ENCODE data around the gene SLC38A9. TPM values are rescaled to one million over a fixed set of nuclear protein-coding genes. Genes with fewer than 3 reads are reported as not detected.

Gene SLC38A9
- total and polyA plus RNA-seq, 2 donors (not counting 1 experiment from before 2014, with no cell fraction given) = 23.4 to 36.3 TPM

DNA sequence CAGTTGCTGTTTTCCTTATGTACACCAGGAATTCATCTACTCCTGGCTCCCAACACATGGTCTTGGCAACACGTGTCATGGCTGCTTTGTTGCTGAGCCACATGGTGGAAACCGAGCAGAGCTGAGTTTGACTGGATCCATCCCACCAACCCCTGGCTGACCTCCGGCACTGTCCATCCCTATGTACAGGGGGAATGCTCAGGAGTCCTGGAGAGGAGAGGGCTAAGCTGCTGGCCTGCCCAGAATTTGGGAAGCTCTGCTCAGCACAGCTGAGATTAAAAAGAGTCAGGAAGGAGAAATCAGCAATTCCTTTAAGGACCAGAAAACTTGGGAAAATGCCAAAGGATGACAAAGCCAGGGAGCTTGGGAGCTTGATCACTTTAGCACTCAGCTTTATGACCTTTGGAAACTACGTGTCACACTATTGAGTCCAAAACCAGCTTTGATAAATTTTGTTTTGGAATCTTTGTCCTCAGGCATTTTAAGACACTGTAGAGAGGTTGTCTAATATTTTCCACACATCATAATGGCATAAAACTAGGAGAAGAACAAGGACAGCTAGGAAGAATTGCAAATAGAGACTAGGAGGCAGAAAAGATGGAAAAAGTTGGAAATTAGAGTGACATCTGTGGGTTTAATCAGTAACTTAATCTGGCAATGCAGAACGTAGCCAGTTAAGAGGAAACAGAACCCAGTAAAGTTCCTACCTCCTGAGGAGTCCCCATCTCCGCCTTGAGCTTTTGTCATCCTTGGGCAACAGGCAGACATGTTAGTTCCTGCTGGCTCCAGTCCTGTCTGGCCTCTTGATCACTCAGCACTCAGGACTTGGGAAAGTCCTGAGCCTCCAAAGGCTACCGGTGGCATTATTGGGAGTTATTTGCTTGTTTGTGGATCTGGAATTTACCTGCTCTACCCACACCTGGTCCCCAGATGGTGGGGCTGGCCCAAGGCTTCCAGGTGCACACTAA lies 114.8 kb downstream of the SLC38A9 start:
- H3K36me3 ChIP-seq (replicated peaks in 1 of 2; ENCODE audit: control extremely low read depth in 1 of 2, control insufficient read depth in 1 of 2, extremely low read depth in 1 of 2, insufficient read depth in 2 of 2, low read length in 1 of 2) = no peaks in the 10 kb centered on the region
- H4K20me1 ChIP-seq (ENCODE audit: control insufficient read depth, insufficient read depth, low read length, poor library complexity, severe bottlenecking) = no peaks in the 10 kb centered on the region
- no peak overlapping the region for H3K9ac ChIP-seq (ENCODE audit: low read length)
- intact Hi-C loops (cut with micrococcal nuclease) = no loop called here
- H3K9me3 Mint-ChIP-seq (ENCODE audit: insufficient read depth) = no peaks in the 10 kb centered on the region
- H3K4me3 ChIP-seq (ENCODE audit: control extremely low read depth in 1 of 5, extremely low read depth in 1 of 5, insufficient read depth in 1 of 5, low read depth in 2 of 5, low read length in 4 of 5) = no peak overlapping the region
- WGBS (ENCODE audit: insufficient coverage) = 95% methylated on average over 4 of the region's 7 CpGs
- H3K4me2 ChIP-seq (replicated peaks; ENCODE audit: low read depth, low read length, poor library complexity, severe bottlenecking) = no peak overlapping the region
- H2AFZ ChIP-seq (ENCODE audit: insufficient read depth, low read depth, low read length, poor library complexity, severe bottlenecking) = no peak overlapping the region
- no peak for TF ChIP-seq EZH2 (IDR thresholded peaks at IDR 0.05; ENCODE audit: borderline replicate concordance, insufficient read depth, low read depth, low read length, poor library complexity, severe bottlenecking)
- TF ChIP-seq, protein P1, sequence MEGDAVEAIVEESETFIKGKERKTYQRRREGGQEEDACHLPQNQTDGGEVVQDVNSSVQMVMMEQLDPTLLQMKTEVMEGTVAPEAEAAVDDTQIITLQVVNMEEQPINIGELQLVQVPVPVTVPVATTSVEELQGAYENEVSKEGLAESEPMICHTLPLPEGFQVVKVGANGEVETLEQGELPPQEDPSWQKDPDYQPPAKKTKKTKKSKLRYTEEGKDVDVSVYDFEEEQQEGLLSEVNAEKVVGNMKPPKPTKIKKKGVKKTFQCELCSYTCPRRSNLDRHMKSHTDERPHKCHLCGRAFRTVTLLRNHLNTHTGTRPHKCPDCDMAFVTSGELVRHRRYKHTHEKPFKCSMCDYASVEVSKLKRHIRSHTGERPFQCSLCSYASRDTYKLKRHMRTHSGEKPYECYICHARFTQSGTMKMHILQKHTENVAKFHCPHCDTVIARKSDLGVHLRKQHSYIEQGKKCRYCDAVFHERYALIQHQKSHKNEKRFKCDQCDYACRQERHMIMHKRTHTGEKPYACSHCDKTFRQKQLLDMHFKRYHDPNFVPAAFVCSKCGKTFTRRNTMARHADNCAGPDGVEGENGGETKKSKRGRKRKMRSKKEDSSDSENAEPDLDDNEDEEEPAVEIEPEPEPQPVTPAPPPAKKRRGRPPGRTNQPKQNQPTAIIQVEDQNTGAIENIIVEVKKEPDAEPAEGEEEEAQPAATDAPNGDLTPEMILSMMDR (IDR thresholded peaks at IDR 0.05) = no peak
- ATAC-seq (ENCODE audit: low read depth) = no peak
- POLR2A ChIA-PET = no interaction called here
- H3K4me3 Mint-ChIP-seq = no peak overlapping the region
- H3K27me3 ChIP-seq (replicated peaks in 1 of 4; ENCODE audit: control extremely low read depth in 1 of 4, control insufficient read depth in 3 of 4, insufficient read depth in 4 of 4, low read length in 3 of 4) = no peaks in the 10 kb centered on the region
- peaks cover 13 to 15% of the 10 kb centered on the region in 2 donors for H3K4me1 ChIP-seq (ENCODE audit: control insufficient read depth in 2 of 2, insufficient read depth in 2 of 2, low read length in 2 of 2)
- no peaks in the 10 kb centered on the region for H3K79me2 ChIP-seq (ENCODE audit: control insufficient read depth, insufficient read depth, low read length)
- peaks cover 14% of the 10 kb centered on the region for H3K4me1 Mint-ChIP-seq
- peaks cover 2% of the 10 kb centered on the region for H3K27me3 Mint-ChIP-seq
- no peak overlapping the region for H3K27ac Mint-ChIP-seq
- no peaks in the 10 kb centered on the region for H3K9me3 ChIP-seq (ENCODE audit: control extremely low read depth in 1 of 3, control insufficient read depth in 2 of 3, insufficient read depth in 1 of 3, low read length in 2 of 3)
- H3K27ac ChIP-seq (ENCODE audit: low read length in 2 of 2) = no peak overlapping the region
- DNase-seq = no peak
- CTCF ChIA-PET = no interaction called here

DNA sequence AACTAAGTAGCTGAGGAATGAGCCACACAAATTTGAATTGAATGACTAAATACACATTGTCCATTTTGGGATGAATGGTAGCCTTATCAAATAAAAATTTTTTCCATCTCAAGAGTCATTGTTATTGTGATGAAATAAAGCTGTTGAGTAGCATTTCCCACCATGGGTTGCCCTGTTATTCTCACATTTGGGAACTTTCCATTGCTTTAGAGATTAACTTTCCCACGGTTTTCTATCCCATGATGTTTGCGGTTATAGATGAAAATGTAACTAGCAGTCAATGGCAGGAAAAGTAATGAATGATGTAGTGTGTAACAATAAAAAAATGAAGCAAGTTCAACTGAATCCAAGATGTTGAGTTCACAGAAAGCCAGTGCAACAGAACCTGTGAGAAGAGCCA lies 117.5 kb downstream of the SLC38A9 start:
- Histone ChIP-seq H3K9me3 (ENCODE audit: control extremely low read depth in 1 of 3, control insufficient read depth in 2 of 3, insufficient read depth in 1 of 3, low read length in 2 of 3) (no peaks in the 10 kb centered on the region), H3K27me3 (replicated peaks in 1 of 4; ENCODE audit: control extremely low read depth in 1 of 4, control insufficient read depth in 3 of 4, insufficient read depth in 4 of 4, low read length in 3 of 4) (no peaks in the 10 kb centered on the region), H3K27ac (ENCODE audit: low read length in 2 of 2) (no peak overlapping the region), H3K4me1 (ENCODE audit: control insufficient read depth in 2 of 2, insufficient read depth in 2 of 2, low read length in 2 of 2) (no peaks in the 10 kb centered on the region), H3K4me2 (replicated peaks; ENCODE audit: low read depth, low read length, poor library complexity, severe bottlenecking) (no peak overlapping the region), H4K20me1 (ENCODE audit: control insufficient read depth, insufficient read depth, low read length, poor library complexity, severe bottlenecking) (no peaks in the 10 kb centered on the region), H3K36me3 (replicated peaks in 1 of 2; ENCODE audit: control extremely low read depth in 1 of 2, control insufficient read depth in 1 of 2, extremely low read depth in 1 of 2, insufficient read depth in 2 of 2, low read length in 1 of 2) (no peaks in the 10 kb centered on the region), H3K79me2 (ENCODE audit: control insufficient read depth, insufficient read depth, low read length) (no peaks in the 10 kb centered on the region), H3K9ac (ENCODE audit: low read length) (no peak overlapping the region), H3K4me3 (ENCODE audit: control extremely low read depth in 1 of 5, extremely low read depth in 1 of 5, insufficient read depth in 1 of 5, low read depth in 2 of 5, low read length in 4 of 5) (no peak overlapping the region), H2AFZ (ENCODE audit: insufficient read depth, low read depth, low read length, poor library complexity, severe bottlenecking) (no peak overlapping the region)
- Mint-ChIP-seq H3K4me1 (no peaks in the 10 kb centered on the region), H3K27ac (no peak overlapping the region), H3K27me3 (peaks cover 6% of the 10 kb centered on the region), H3K9me3 (ENCODE audit: insufficient read depth) (no peaks in the 10 kb centered on the region), H3K4me3 (no peak overlapping the region)
- POLR2A ChIA-PET = no interaction called here
- no peak for ATAC-seq (ENCODE audit: low read depth)
- 95% methylated on average over 2 of the region's 2 CpGs for WGBS (ENCODE audit: insufficient coverage)
- intact Hi-C loops (cut with micrococcal nuclease) = no loop called here
- TF ChIP-seq EZH2 (IDR thresholded peaks at IDR 0.05; ENCODE audit: borderline replicate concordance, insufficient read depth, low read depth, low read length, poor library complexity, severe bottlenecking) = no peak
- TF ChIP-seq, protein P1 (IDR thresholded peaks at IDR 0.05) = no peak
- no peak for DNase-seq
- CTCF ChIA-PET = no interaction called here

Measured in B cell (primary cell).